Stomach smooth muscle (tissue), 2 donors: ENCODE measurements around the gene UVRAG.

Experiments
- H3K27ac ChIP-seq: one replicate; pipeline ENCODE4 v1.7.0; 2013; ENCODE audit warnings: mild to moderate bottlenecking, low read length, inconsistent platforms
- H3K27me3 ChIP-seq, 2 donors: one replicate each; pipeline ENCODE4 v1.7.0; 2013; ENCODE audit warnings: low read length in 2 of 2; ENCODE audit not compliant: insufficient read depth in 2 of 2, control insufficient read depth in 1 of 2
- H3K36me3 ChIP-seq, 2 donors: one replicate each; pipeline ENCODE4 v1.7.0; 2013; ENCODE audit warnings: low read length in 2 of 2; ENCODE audit not compliant: control insufficient read depth in 2 of 2, insufficient read depth in 2 of 2
- H3K4me1 ChIP-seq: one replicate; pipeline ENCODE4 v1.7.0; 2013; ENCODE audit warnings: low read length; ENCODE audit not compliant: control insufficient read depth, insufficient read depth
- H3K4me3 ChIP-seq, 2 donors: one replicate each; pipeline ENCODE4 v1.7.0; 2013; ENCODE audit warnings: low read length in 2 of 2
- H3K9ac ChIP-seq, 2 donors: one replicate each; pipeline ENCODE4 v1.7.0; 2013; ENCODE audit warnings: low read length in 2 of 2, mild to moderate bottlenecking in 1 of 2
- H3K9me3 ChIP-seq, 2 donors: one replicate each; pipeline ENCODE4 v1.7.0; 2013; ENCODE audit warnings: low read length in 2 of 2; ENCODE audit not compliant: control insufficient read depth in 2 of 2
- donor health status: healthy.
- donor health status: Pancreatic carcinoma.

UVRAG gene

DNA sequence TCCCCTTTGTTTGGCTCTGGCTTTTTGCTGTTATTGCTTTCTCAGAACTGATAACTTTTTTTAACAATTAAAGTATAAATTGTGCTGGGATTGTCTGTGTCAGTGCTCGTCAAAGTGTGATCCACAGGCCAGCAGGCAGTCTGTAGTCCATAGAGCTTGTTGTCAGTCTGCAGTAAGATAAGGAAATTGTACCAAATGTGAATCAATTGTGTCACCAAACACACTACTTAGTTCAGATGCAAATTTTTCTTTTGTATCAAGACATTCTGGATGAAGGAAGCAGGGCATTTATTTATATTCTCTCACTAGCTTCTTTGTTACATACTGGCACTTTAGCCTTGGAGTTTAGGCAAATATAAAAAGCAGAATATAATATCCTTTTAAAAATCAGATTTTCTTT is 270.3 kb downstream of the UVRAG start:
- H3K9ac ChIP-seq, result no peak overlapping the region
- no peaks in the 10 kb centered on the region for H3K4me1 ChIP-seq
- no peaks in the 10 kb centered on the region for H3K9me3 ChIP-seq
- no peak overlapping the region for H3K4me3 ChIP-seq
- no peak overlapping the region for H3K27ac ChIP-seq
- H3K36me3 ChIP-seq, result peaks cover 0 to 3% of the 10 kb centered on the region in 2 donors
- no peaks in the 10 kb centered on the region for H3K27me3 ChIP-seq

DNA sequence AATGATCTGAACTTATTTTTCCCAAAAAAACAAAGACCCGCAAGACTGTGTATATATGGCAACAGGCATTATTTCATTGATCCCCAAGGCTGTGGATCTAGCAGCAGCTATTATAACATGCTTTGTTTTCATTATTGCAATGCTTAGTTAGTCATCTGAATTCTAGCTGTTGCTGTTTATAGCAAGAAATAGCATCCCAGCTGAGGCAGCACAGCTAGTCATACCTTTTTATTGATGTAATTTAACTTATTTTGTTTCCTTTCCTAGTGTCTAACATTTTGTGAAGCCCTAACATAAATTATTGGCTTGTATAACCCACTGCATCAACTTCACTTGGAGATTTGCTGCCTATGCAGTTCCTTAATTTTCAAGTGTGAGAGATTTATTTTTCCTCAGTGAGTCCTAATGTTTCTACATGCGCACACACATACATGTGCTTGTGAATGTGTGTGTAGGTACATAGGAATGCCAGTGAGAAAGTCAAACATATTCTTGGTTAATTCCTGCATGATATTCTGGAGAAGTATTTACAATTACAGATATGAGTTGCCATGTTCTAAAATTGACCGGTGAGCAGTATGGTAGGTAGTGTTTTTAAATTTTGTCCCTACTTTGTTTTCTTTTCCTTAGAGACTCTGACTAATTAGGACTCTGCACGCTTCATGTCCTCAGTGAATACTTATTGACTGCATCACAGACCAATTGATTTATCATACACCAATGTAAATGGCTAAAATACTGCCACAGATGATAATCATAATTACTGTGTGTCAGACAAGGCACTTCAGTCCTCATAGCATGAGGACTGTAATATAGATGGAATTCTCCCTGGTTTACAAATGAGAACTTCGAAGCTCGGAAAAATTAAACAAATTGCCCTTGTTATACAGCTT is 272.0 kb downstream of the UVRAG start:
- no peaks in the 10 kb centered on the region for H3K9me3 ChIP-seq
- no peaks in the 10 kb centered on the region for H3K27me3 ChIP-seq
- H3K27ac ChIP-seq, result no peak overlapping the region
- H3K4me3 ChIP-seq, result no peak overlapping the region
- no peaks in the 10 kb centered on the region for H3K4me1 ChIP-seq
- peaks cover 0 to 4% of the 10 kb centered on the region in 2 donors for H3K36me3 ChIP-seq
- no peak overlapping the region for H3K9ac ChIP-seq

DNA sequence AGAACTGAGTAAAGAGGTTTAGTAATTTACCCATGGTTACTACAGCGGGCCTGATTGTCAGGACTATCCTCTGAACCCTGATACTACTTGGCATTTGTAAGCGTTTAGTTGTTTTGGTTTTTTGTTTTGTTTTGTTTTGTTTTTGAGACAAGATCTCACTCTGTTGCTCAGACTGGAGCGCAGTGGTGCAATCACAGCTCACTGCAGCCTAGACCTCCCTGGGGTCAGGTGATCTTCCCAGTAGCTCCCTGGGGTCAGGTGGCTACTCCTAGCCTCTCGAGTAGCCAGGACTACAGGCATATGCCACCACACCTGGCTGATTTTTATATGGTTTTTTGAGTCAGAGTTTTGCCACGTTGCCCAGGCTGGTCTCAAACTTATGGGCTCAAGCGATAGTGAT is 272.7 kb downstream of the UVRAG start:
- Histone ChIP-seq H3K4me1 (no peaks in the 10 kb centered on the region), H3K9me3 (no peaks in the 10 kb centered on the region), H3K36me3 (peaks cover 0 to 4% of the 10 kb centered on the region in 2 donors), H3K4me3 (no peak overlapping the region), H3K27me3 (no peaks in the 10 kb centered on the region), H3K9ac (no peak overlapping the region), H3K27ac (no peak overlapping the region)

DNA sequence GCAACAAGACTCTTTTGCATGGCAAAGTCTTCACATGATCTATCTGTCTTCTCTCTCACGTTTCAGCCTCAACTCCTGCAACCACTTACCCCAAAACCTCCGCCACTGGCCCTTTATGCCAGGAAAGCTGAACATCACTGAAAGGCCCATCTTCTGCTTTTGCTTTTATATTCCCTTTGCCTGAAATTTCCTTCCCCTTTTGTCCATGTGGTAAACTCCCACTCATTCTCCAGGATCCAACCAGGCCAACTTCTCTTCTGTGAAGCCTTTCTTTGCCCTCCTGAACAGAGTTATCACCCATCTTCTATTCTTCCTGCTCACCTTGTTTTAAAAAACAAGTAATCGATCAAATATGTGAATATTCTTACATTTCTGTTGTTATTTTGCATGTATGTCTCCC is 273.5 kb downstream of the UVRAG start:
- Histone ChIP-seq H3K9ac (no peak overlapping the region), H3K9me3 (no peaks in the 10 kb centered on the region), H3K36me3 (peaks cover 0 to 4% of the 10 kb centered on the region in 2 donors), H3K4me1 (no peaks in the 10 kb centered on the region), H3K27me3 (no peaks in the 10 kb centered on the region), H3K27ac (no peak overlapping the region), H3K4me3 (no peak overlapping the region)

DNA sequence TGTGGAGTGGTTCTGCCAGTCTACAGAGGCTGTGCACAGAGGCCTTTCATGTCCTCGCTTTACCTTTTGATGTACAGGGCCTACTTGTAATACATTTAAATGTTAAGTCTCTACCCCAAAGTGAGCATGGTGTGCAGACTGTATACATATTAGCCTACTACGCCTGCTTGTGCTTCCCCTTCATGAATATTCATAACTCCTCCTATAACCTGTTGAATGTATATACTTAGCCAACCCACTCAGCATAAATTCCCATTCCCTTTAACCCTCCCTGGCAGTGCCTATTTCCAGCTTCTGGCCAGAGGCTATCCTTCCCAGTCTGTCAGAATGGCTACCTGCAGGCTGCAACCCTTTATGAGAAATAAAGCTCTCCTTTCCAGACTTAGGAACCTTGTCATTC is 275.2 kb downstream of the UVRAG start:
- no peaks in the 10 kb centered on the region for H3K4me1 ChIP-seq
- H3K4me3 ChIP-seq, result no peak overlapping the region
- no peak overlapping the region for H3K27ac ChIP-seq
- no peaks in the 10 kb centered on the region for H3K27me3 ChIP-seq
- no peaks in the 10 kb centered on the region for H3K9me3 ChIP-seq
- peaks cover 0 to 4% of the 10 kb centered on the region in 2 donors for H3K36me3 ChIP-seq
- H3K9ac ChIP-seq, result no peak overlapping the region

DNA sequence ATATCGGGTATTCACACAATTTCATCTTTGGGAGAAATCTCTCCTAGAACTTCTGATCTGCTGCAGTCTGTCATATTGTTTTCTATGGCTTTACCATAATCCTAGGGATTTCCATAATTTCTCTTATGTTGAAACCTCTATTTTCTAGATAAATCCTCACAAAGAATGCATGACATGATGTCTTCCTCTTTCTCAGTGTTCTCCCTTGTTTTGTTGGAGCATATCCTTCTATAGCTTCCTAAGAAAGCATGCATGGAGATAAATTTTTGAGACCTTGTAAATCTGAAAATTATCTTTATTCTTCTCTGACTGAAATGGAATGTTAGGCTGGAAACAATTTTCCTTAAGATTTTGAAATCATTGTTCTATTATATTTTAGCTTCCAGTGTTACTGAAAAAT is 275.8 kb downstream of the UVRAG start:
- H3K9ac ChIP-seq, result no peak overlapping the region
- H3K27me3 ChIP-seq, result no peaks in the 10 kb centered on the region
- H3K9me3 ChIP-seq, result no peaks in the 10 kb centered on the region
- no peaks in the 10 kb centered on the region for H3K4me1 ChIP-seq
- no peak overlapping the region for H3K4me3 ChIP-seq
- peaks cover 0 to 4% of the 10 kb centered on the region in 2 donors for H3K36me3 ChIP-seq
- no peak overlapping the region for H3K27ac ChIP-seq

DNA sequence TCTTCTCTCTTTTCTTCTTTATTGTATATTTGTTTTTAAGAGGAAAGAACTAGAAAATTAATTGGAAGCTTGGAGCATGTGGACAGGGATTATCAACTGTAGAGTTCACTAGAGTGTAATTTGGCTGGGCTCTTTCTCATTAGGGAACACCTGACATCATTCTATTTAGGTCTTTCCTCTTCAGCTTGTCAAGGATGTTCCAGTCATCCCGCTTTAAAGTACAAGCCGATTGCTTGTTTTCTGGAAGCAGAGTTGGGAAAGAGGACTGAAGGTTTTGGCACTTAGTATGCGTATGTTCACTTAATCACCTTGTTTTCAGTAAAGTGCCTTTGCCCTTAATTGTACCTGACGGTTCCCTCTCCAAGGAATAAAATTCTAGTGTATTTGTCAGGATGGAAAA is 279.7 kb downstream of the UVRAG start:
- no peaks in the 10 kb centered on the region for H3K27me3 ChIP-seq
- no peak overlapping the region for H3K27ac ChIP-seq
- H3K9me3 ChIP-seq, result no peaks in the 10 kb centered on the region
- H3K36me3 ChIP-seq, result peaks cover 0 to 4% of the 10 kb centered on the region in 2 donors
- H3K9ac ChIP-seq, result no peak overlapping the region
- no peaks in the 10 kb centered on the region for H3K4me1 ChIP-seq
- H3K4me3 ChIP-seq, result no peak overlapping the region

DNA sequence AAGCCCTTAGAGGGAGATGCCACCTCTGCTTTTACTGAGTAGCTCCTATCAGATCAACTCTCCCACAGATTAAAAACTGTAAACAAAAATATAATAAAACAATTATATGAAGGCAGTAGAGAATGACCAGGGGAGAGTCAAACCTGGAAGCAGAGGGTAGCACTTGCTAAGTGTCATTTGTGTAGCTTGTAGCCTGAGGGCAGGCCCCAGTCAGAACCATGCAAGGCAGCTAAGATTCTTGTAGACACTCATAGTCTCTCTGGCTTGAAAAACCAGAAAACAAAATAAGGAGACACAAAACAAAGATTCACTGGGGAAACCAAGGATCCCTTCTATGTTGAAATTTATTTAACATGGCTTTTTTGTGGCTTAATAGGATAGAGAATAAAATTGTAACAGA is 280.9 kb downstream of the UVRAG start:
- Histone ChIP-seq H3K27me3 (no peaks in the 10 kb centered on the region), H3K9me3 (no peaks in the 10 kb centered on the region), H3K27ac (no peak overlapping the region)

DNA sequence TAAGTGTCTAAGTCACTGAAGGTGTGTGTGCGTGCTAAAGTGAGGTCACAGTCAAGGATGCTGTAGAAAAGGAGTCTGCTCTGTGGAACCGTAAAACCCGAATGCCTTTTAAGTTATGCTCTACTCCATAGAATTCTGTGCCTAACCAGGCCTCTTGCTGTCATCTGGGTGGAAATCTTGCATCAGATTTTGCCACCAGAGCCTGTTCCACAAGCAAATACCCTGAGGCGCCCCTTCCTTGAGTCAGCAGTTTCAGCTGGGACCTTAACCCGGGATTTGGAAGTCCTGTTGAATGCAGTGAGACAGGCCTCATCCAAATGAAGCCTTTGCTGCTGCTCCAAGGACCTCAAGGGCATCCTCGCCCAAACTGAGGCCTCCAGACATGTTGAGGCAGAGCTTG is 281.5 kb downstream of the UVRAG start:
- Histone ChIP-seq H3K4me1 (no peaks in the 10 kb centered on the region), H3K9ac (no peak overlapping the region), H3K27ac (no peak overlapping the region), H3K9me3 (no peaks in the 10 kb centered on the region), H3K27me3 (no peaks in the 10 kb centered on the region), H3K4me3 (no peak overlapping the region), H3K36me3 (no peaks in the 10 kb centered on the region)

More for the DNA sequence above, 280.9 kb downstream of the UVRAG start:
- H3K4me1 ChIP-seq, result no peaks in the 10 kb centered on the region
- no peak overlapping the region for H3K4me3 ChIP-seq
- no peak overlapping the region for H3K9ac ChIP-seq
- H3K36me3 ChIP-seq, result no peaks in the 10 kb centered on the region

DNA sequence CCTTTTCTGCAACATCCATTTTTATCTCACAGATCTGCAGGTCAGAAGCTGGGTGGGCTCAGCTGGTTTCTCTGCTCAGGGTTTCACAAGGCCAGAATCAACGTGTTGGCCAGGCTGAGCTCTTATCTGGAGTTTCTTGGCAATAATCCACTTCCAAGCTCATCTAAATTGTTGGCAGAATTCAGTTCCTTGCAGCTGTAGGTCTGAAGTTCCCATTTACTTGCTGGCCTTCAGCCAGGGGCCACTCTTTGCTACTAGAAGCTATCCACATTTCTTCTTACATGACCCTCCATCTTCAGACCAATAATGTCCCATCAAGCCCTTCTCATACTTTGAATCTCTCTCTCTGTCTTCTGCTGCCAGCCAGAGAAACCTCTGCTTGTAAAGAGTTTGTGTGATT is 287.8 kb downstream of the UVRAG start:
- no peak overlapping the region for H3K9ac ChIP-seq
- no peak overlapping the region for H3K27ac ChIP-seq
- no peaks in the 10 kb centered on the region for H3K4me1 ChIP-seq
- no peaks in the 10 kb centered on the region for H3K27me3 ChIP-seq
- no peaks in the 10 kb centered on the region for H3K9me3 ChIP-seq
- no peak overlapping the region for H3K4me3 ChIP-seq
- H3K36me3 ChIP-seq, result no peaks in the 10 kb centered on the region

DNA sequence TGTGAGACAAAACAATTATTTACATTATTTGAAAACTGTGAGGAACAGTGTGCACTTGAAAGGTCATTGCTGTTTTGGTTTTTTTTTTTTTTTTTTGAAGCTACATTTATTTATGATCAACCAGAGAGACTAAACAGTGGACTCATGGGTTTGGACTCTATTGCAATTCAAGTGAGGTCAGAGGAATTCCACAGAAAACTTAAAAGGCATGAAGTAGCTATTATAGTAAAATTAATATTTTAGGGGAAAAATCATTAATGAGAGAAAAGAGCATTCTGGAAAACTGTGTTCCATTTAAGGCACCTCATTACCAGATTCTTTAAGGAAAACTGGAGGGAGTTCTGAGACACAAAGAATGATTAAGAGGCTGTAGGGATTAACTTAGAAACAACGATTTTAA is 288.4 kb downstream of the UVRAG start:
- Histone ChIP-seq H3K4me3 (no peak overlapping the region), H3K9ac (no peak overlapping the region), H3K4me1 (no peaks in the 10 kb centered on the region)

More for the DNA sequence above, 288.4 kb downstream of the UVRAG start:
- H3K27ac ChIP-seq, result no peak overlapping the region
- no peaks in the 10 kb centered on the region for H3K27me3 ChIP-seq
- H3K9me3 ChIP-seq, result no peaks in the 10 kb centered on the region
- no peaks in the 10 kb centered on the region for H3K36me3 ChIP-seq
